GM04503 (cell line): ENCODE measurements around the gene TNNC2.
"Not testable (repeated sequence)": the region's sequence is repeated elsewhere in the genome, so short reads cannot be mapped to it uniquely, and the experiment has no call there.

ENCODE experiments used
- DNase-seq: peaks from one replicate; pipeline ENCODE4 v3.0.0-alpha.2; 2012; ENCODE audit warnings: low read depth

The TNNC2 gene

GRCh38 chr20:45827030-45827652 lies at the start of gene TNNC2:
Gene TNNC2 (minus strand): TSS chr20:45827312. CDS start chr20:45827248, 64 bp downstream.
- DNase-seq = no peak

GRCh38 chr20:45874576-45874975 lies 47.5 kb upstream of the TNNC2 start:
- no peak for DNase-seq

DNA sequence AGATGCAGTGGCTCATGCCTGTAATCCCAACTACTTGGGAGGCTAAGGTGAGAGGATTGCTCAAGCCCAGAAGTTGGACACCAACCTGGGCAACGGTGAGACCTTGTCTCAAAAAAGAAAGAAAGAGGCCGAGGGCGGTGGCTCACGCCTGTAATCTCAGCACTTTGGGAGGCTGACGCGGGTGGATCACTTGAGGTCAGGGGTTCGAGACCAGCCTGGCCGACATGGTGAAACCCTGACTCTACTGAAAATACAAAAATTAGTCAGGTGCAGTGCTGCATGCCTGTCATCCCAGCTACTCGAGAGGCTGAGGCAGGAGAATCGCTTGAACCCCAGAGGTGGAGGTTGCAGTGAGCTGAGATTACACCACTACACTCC lies 47.0 kb upstream of the TNNC2 start:
- DNase-seq = not testable (repeated sequence)

DNA sequence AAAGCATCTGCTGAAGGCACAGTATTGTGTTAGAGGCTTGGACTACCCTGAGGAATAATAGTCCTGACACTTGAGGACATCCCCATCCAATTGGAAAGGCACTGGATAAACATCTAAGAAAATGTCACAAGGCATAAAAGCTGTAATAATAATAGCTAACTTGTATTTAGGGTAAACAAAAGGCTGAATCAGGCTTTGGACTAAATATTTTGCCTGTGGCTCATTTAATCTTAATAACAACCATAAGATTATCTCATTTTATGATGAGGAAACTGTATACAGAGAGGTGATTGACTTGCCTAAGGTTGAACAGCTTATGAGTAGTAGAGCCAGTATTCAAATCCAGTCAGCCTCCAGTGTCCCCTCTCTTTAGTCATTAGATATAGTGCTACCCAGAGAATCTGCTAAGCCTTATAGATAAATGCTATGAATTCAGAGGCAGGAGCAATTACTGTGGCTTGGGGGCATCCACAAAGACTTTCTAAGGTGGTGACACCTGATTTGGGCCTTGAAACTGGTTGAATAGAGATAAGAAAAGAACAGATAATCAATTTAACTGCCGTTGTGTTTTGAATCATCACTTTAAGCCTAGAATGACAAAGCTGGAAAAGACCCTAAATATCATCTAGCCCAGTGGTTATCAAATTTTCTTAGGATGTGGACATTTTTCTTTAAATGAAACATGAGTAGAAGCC lies 46.4 kb upstream of the TNNC2 start:
- no peak for DNase-seq

DNA sequence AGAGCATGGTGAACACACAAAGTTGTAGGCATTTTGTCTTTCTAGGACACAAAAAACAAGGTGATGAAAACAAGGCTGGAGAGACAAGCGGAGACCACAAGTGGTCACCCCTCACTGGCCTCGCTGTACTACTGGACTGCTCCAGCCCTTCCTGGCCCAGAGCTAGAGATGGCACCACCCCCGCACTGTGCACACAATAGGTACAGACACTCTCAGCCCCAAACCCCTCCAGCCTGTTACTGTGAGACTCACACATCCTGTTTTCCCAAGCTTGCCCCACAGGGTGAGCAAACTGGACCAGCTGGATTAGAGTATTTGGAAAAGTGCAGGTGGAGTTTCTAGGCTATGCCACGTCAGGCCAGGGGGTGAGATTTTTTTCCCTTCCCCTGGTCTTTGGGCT lies 45.5 kb upstream of the TNNC2 start:
- no peak for DNase-seq

DNA sequence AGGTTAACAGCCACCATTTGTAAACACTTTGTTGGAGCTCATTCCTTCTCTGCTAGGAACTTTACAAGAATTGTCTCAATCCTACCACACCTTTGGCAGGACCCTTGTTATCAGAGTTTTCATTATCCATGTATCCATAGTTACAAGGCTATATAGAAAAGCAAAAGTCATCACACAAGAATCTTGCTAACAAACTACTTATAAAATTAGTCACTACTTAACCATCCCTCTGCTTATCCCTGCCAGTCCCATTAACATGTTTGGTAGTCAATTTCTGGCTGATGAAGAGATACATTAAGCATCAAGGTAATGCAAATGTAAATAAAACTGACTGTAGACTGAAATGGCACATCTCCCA lies 40.7 kb upstream of the TNNC2 start:
- peak; percentile 66 for DNase-seq

GRCh38 chr20:45867136-45867818 lies 40.2 kb upstream of the TNNC2 start:
- no peak for DNase-seq

GRCh38 chr20:45866454-45866853 lies 39.3 kb upstream of the TNNC2 start:
- no peak for DNase-seq

GRCh38 chr20:45863543-45864470 lies 36.7 kb upstream of the TNNC2 start:
- DNase-seq = no peak

DNA sequence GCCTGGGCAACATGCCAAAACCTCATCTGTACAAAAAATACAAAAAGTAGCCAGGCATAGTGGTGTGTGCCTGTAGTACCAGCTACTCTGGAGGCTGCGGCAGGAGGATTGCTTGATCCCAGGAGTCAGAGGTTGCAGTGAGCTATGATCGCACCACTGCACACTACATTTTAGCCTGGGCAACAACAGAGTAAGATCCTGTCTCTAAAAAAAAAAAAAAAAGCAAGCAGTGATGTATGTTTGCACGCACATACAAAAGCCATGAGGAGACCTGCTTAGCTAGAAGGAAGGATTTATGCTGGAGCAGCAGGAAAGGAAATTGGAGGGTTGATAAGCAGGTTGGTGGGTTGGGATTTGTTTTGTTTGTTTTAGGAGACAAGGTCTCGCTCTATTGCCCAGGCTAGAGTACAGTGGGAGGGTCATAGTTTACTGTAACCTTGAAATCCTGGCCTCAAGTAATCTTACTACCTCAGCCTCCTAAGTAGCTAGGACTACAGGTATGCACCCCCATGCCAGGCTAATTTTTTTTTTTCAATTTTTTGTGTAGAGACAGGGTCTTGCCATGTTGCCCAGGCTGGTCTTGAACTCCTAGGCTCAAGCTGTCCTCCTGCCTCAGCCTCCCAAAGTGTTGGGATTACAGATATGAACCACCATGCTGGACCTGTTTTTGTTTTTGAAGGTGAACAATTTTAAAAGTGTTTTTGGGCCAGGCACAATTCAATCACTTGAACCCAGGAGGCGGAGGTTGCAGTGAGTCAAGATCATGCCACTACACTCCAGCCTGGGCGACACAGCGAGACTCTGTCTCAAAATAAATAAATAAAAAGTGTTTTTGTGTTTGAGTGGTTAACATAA lies 34.3 kb upstream of the TNNC2 start:
- DNase-seq = no peak

GRCh38 chr20:45860560-45861220 lies 33.6 kb upstream of the TNNC2 start:
- no peak for DNase-seq

DNA sequence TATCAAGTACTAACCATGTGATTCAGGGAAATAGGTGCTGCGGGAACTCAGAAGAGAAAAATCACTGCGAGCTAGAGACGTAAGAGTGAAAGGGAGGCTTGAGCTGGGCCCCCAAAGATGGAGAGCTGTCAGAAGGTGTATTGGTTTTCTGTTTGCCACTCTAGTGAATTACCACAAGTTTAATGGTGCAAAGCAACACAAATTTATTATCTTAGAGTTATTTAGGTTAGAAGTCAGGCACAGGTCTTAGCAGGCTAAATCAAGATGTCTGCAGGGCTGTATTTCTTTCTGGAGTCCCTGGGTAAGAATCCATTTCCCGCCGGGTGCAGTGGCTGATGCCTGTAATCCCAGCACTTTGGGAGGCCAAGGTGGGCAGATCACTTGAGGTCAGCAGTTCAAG lies 32.8 kb upstream of the TNNC2 start:
- DNase-seq = no peak

- DNase-seq = no peak
Measured at GRCh38 chr20:45857882-45858216, 30.7 kb upstream of the TNNC2 start.

- peak; percentile 100 for DNase-seq
Measured at GRCh38 chr20:45857114-45857881, 30.2 kb upstream of the TNNC2 start, which contains the start of the genes ACOT8 and ZSWIM3. Gene ACOT8 (minus strand): TSS chr20:45857392. CDS start chr20:45857315, 77 bp downstream. Gene ZSWIM3 (plus strand): TSS chr20:45857614. CDS start chr20:45857826, 212 bp downstream.

GRCh38 chr20:45853484-45853883 lies 26.4 kb upstream of the TNNC2 start:
- no peak for DNase-seq

- DNase-seq = no peak
Measured at GRCh38 chr20:45852326-45852725, 25.2 kb upstream of the TNNC2 start.

DNA sequence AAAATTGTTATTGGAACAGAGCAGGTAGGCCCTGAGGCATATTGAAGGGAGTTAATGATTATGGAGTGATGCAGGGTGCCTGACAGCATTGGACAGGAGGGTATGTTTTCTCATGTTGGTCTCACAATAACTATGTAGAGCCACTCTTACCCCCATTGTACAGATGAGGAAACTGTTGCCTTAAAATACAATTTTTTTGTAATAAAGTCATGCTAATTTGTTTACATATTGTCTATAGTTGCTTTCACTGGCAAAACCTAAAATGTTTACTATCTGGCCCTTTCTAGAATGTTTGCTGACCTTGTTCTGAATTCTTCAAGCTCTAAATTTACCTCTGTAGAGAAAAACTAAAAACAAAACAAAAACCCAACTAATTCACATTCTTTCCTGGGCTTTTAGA lies 24.4 kb upstream of the TNNC2 start:
- no peak for DNase-seq

GRCh38 chr20:45850926-45851325 lies 23.8 kb upstream of the TNNC2 start:
- no peak for DNase-seq

- DNase-seq = no peak
Measured at GRCh38 chr20:45850238-45850637, 23.1 kb upstream of the TNNC2 start.
